Forelimb muscle (tissue), 1 donor: ENCODE results near the gene LINS1. TPM values are rescaled to one million over a fixed set of nuclear protein-coding genes. Genes with fewer than 3 reads are reported as not detected.

Experiments used
- polyA plus RNA-seq: library from polyadenylated mRNA; unstranded; fragments of 120-200 nt; gene quantifications from one replicate; pipeline ENCODE4 v1.2.1, GENCODE V29; 2013; ENCODE audit not compliant: insufficient read length

Gene LINS1
- polyA plus RNA-seq, 1 donor = 14.6 TPM

Other genes starting within 250 kb of the LINS1 start
- 1.5 TPM for gene CERS3, start 73.2 kb downstream of the LINS1 start, polyA plus RNA-seq
- gene ASB7, start 405 bp upstream of the LINS1 start, polyA plus RNA-seq = 8.1 TPM